Uterus (tissue), 2 donors: ENCODE measurements around the gene TOR1A.

Experiments used
- CTCF ChIP-seq, 4 experiments: fragments of 200-600 bp in 2 of 4; fragments of 450-650 bp in 2 of 4; sonication (generic) in 2 of 4; IDR thresholded peaks; one replicate each; pipeline ENCODE4 v1.5.1; 2016 to 2019; ENCODE audit warnings: antibody characterized with exemption in 4 of 4, mild to moderate bottlenecking in 2 of 4, moderate library complexity in 1 of 4
- POLR2A ChIP-seq, 2 donors: fragments of 450-650 bp; IDR thresholded peaks; one replicate each; pipeline ENCODE4 v1.6.1; 2016; ENCODE audit warnings: antibody characterized with exemption in 2 of 2, mild to moderate bottlenecking in 1 of 2, moderate library complexity in 1 of 2

DNA sequence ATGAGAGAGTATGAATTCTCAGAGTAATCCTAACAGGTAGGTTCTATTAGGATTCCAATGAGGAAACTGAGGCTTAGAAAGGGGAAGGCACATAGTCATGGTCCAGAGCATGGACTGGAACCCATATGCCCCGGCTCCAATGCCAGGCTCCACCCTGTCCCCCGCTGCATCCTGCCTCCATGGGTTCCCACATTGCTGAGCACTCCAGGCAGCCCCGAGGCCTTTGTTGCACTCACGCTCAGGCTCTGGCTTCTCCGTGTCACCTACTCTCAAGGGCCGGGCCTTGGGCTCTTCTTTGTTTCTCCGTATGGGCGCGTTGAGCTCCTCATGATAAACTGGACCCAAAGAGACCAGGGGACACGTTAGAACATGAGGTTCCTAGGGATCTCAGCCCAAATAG lies 5.0 kb upstream of the TOR1A start:
- no peak for TF ChIP-seq CTCF (IDR thresholded peaks at IDR 0.05)
- no peak for TF ChIP-seq POLR2A (IDR thresholded peaks at IDR 0.05)
